NCI-H1092 (cell line): ENCODE data around the gene MAGEA2.
"Not testable (repeated sequence)": the region's sequence is repeated elsewhere in the genome, so short reads cannot be mapped to it uniquely, and the experiment has no call there.

Experiments used
- DNase-seq: peaks from one replicate; lab custom pipeline; 2025; lab: John Stamatoyannopoulos, UW

The MAGEA2 gene

DNA sequence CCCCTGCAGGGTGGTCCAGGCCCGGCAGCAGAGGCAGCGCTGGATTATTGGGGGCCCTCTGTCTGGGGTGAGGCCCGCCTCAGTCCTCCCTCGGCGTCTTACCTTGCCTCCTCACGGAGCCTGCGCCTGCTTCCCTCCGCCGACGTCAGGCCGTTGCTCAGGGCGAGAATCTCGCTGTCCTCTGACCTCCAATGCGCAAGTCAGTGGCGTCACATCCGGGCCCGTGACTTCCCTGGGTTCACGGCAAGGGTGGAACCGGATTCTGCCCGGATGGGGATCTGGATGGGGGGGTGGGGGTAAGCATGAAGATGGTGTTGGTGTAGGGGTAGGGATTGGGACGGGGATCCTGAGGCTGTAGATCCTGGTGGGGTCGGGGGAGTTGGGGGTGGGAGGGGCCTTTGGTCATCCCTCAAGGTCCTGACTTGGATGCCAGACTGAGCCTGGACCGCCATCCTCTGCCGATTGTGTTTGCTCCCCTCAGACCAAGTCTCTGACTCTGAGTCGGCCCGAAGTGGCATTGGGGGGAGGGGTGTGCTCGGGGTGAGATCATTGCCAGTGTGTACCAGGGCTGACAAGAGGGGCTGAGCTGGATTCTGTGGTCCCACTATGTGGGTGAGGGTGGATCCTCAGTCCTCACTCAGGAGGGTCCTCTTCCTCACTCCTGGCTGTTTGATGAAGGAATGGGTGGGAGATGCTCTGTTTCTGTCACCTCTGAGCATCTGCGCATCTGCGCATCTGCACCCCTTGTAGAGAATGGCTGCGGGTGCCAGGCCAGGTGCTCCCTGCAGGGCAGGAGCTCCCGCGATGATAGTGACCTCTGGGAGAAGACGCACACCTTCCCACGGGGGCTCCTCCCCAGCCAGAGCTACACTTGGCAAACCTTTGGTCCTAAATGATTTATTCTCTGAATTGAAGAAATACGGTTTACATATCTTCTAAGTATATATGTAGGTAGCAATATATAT is at the start of gene MAGEA2:
MAGEA2 (minus strand) TSS at position 157 of the 965 bp plus-strand sequence. CDS start 2,479 bp downstream, outside the sequence.
- not testable (repeated sequence) for DNase-seq

DNA sequence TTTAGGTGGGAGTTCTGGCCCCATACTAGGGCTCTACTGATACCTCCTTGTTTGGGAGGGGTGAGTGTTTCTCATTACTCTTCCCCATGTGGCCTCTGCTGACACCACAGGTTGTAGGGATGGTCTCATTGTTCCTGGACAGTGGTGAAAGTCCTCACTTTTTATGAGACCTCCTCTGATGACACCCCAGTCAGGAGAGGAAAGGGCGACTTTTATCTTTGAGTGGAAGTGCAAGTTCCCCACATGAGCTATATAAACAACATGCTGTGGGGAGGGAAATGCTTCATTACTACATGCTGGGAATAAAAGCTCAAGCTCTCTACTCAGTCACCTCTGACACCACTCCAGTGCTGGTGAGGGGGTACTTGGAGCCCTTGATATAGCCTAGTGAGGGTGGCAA is 45.3 kb upstream of the MAGEA2 start:
- DNase-seq, result no peak

DNA sequence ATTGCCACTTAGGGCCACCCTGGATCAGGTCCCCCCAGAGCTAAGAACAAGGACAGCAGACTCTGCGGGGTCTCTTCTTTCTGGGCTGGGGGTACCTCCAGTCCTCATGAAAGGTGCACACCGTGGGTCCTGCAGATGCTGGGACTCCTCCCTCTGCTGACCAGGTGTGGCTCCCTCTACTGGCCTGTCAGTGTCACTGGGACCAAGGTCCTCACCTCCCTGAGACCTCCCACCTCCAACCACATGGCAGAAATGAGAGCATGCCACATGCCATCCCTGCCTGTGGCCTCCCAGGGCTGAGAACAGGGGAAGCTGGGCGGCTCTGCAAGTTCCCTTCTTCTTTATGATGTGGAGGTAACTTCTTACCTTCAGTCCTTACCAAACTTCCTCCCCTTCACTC is 33.4 kb upstream of the MAGEA2 start:
- not testable (repeated sequence) for DNase-seq

GRCh38 chrX:152769549-152770289 is 16.1 kb upstream of the MAGEA2 start, which contains the start of gene MAGEA6:
Gene MAGEA6, minus strand, starts transcription at chrX:152769689. Its CDS starts 2,039 bp downstream, at chrX:152767650.
- not testable (repeated sequence) for DNase-seq

GRCh38 chrX:152766562-152766961 is 12.9 kb upstream of the MAGEA2 start:
- not testable (repeated sequence) for DNase-seq

- not testable (repeated sequence) for DNase-seq
Observed at GRCh38 chrX:152761582-152761981, 7.9 kb upstream of the MAGEA2 start.

DNA sequence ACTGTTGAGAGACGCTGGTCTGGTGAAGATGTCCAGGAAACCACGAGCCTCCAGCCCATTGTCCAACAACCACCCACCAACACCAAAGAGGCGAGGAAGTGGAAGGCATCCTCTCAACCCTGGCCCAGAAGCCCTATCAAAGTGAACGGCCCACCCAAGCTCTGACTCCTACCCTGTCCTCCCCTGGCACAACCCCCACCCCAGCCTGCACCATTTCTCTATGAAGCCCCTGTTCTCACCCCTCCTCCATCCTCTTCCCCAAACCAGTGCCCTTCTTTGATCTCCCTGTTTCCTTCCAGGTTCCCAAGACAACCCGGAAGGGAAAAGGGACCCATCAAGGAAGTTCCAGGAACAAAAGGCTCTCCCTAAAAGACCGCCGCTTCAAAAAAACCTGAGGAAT is 5.9 kb upstream of the MAGEA2 start:
- DNase-seq, result not testable (repeated sequence)

- not testable (repeated sequence) for DNase-seq
Observed at GRCh38 chrX:152758918-152759317, 5.3 kb upstream of the MAGEA2 start, which contains the start of gene CSAG3. Gene CSAG3, plus strand, starts transcription at chrX:152759218.

- DNase-seq, result not testable (repeated sequence)
Observed at GRCh38 chrX:152754871-152755270, 1.2 kb upstream of the MAGEA2 start.

DNA sequence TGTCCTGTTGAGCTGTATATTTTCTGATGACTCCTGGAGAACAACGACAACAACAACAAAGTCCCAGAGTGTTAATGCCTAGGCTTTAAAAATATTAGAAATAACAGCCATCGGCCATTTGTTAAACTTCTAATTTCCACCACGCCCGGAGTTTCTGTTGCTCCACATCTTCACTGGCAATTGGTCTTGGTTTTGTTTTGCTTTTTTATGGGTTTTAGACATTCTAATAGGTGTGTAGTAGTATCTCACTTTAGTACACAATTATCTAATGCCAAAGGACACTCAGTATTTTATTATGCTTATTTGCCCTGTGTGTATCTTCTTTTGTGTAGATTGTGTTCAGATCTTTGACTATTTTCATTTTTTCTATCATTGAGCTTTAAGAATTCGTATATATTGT is 15.1 kb downstream of the MAGEA2 start:
- no peak for DNase-seq

DNA sequence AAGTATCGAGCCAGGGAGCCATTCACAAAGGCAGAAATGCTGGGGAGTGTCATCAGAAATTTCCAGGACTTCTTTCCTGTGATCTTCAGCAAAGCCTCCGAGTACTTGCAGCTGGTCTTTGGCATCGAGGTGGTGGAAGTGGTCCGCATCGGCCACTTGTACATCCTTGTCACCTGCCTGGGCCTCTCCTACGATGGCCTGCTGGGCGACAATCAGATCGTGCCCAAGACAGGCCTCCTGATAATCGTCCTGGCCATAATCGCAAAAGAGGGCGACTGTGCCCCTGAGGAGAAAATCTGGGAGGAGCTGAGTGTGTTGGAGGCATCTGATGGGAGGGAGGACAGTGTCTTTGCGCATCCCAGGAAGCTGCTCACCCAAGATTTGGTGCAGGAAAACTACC is 17.1 kb downstream of the MAGEA2 start:
- DNase-seq, result not testable (repeated sequence)

DNA sequence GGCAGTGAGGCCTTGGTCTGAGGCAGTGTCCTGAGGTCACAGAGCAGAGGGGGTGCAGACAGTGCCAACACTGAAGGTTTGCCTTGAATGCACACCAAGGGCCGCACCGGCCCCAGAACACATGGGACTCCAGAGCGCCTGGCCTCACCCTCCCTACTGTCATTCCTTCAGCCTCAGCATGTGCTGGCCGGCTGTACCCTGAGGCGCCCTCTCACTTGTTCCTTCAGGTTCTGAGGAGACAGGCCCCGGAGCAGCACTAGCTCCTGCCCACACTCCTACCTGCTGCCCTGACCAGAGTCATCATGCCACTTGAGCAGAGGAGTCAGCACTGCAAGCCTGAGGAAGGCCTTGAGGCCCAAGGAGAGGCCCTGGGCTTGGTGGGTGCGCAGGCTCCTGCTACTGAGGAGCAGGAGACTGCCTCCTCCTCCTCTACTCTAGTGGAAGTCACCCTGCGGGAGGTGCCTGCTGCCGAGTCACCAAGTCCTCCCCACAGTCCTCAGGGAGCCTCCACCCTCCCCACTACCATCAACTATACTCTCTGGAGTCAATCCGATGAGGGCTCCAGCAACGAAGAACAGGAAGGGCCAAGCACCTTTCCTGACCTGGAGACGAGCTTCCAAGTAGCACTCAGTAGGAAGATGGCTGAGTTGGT is 17.7 kb downstream of the MAGEA2 start:
- DNase-seq, result no peak

DNA sequence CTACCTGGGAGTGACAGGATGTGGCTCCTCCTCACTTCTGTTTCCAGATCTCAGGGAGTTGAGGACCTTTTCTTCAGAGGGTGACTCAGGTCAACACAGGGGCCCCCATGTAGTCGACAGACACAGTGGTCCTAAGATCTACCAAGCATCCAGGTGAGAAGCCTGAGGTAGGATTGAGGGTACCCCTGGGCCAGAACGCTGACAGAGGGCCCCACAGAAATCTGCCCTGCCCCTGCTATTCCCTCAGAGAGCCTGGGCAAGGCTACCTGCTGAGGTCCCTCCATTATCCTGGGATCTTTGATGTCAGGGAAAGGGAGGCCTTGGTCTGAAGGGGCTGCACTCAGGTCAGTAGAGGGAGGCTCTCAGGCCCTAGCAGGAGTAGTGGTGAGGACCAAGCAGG is 18.5 kb downstream of the MAGEA2 start:
- no peak for DNase-seq

- DNase-seq, result not testable (repeated sequence)
Observed at GRCh38 chrX:152734143-152734858, 19.3 kb downstream of the MAGEA2 start.

DNA sequence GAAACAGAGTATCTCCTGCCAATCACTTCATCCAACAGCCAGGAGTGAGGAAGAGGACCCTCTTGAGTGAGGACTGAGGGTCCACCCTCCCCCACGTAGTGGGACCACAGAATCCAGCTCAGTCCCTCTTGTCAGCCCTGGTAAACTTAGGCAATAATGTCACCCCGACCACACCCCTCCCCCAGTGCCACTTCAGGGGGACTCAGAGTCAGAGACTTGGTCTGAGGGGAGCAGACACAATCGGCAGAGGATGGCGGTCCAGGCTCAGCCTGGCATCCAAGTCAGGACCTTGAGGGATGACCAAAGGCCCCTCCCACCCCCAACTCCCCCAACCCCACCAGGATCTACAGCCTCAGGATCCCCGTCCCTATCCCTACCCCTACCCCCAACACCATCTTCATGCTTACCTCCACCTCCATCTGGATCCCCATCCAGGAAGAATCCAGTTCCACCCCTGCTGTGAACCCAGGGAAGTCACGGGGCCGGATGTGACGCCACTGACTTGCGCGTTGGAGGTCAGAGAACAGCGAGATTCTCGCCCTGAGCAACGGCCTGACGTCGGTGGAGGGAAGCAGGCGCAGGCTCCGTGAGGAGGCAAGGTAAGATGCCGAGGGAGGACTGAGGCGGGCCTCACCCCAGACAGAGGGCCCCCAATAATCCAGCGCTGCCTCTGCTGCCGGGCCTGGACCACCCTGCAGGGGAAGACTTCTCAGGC is 20.2 kb downstream of the MAGEA2 start, which contains the start of the genes CSAG1 and MAGEA12:
CSAG1 (minus strand) TSS at position 461 of the 715 bp plus-strand sequence. CDS start 1,261 bp downstream, outside the sequence.
MAGEA12 (plus strand) TSS at position 497 of the 715 bp plus-strand sequence. CDS start 2,405 bp downstream, outside the sequence.
- DNase-seq, result no peak

DNA sequence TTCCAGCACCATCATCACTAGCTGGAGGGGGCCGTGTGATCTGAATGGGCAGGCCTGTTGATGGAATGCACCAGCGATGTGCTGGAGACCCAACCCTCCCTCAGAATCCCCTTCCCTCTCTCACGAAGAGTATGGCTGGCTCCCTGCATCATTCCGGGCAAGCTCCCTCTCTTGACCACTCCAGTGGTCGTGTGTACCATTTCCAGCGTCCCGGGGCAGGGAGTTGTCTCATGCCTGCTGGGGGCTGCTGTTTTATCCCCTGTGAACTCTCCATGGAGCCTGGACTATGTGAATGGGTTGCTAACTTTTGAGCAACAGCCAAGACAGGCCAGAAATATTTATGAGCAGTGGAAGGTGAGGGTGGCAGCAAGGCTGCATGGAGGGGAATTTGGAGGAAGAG is 28.2 kb downstream of the MAGEA2 start:
- no peak for DNase-seq

DNA sequence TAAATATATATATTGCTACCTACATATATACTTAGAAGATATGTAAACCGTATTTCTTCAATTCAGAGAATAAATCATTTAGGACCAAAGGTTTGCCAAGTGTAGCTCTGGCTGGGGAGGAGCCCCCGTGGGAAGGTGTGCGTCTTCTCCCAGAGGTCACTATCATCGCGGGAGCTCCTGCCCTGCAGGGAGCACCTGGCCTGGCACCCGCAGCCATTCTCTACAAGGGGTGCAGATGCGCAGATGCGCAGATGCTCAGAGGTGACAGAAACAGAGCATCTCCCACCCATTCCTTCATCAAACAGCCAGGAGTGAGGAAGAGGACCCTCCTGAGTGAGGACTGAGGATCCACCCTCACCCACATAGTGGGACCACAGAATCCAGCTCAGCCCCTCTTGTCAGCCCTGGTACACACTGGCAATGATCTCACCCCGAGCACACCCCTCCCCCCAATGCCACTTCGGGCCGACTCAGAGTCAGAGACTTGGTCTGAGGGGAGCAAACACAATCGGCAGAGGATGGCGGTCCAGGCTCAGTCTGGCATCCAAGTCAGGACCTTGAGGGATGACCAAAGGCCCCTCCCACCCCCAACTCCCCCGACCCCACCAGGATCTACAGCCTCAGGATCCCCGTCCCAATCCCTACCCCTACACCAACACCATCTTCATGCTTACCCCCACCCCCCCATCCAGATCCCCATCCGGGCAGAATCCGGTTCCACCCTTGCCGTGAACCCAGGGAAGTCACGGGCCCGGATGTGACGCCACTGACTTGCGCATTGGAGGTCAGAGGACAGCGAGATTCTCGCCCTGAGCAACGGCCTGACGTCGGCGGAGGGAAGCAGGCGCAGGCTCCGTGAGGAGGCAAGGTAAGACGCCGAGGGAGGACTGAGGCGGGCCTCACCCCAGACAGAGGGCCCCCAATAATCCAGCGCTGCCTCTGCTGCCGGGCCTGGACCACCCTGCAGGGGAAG is 39.5 kb downstream of the MAGEA2 start, which contains the start of gene MAGEA2B:
MAGEA2B (plus strand) TSS at position 814 of the 973 bp plus-strand sequence. CDS start 2,479 bp downstream, outside the sequence.
- DNase-seq, result not testable (repeated sequence)

- DNase-seq, result not testable (repeated sequence)
Observed at GRCh38 chrX:152713195-152713594, 40.4 kb downstream of the MAGEA2 start.

GRCh38 chrX:152709173-152709572 is 44.5 kb downstream of the MAGEA2 start, which contains the start of gene CSAG2:
Gene CSAG2, minus strand, starts transcription at chrX:152709273. Its CDS starts 161 bp downstream, at chrX:152709112.
- not testable (repeated sequence) for DNase-seq
